ENCODE results near the gene LYST.

The LYST gene

DNA sequence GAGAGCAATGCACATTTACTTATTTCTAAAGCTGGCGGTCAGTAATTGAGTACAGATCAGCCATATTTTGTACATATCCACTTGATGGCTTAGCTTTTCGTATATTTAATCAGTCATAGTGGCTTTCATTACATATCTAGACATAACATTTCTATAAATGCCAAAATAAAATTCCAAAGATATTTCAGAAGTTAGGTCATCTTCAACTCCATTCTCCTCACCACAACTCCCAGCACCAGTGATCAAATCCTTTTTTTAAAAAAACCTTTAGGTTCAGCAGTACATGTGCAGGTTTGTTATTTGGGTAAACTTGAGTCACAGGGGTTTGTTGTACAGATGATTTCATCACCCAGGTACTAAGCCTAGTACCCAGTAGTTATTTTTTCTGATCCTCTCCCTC, 163.2 kb downstream of the LYST start:
- DNase-seq = no peak

DNA sequence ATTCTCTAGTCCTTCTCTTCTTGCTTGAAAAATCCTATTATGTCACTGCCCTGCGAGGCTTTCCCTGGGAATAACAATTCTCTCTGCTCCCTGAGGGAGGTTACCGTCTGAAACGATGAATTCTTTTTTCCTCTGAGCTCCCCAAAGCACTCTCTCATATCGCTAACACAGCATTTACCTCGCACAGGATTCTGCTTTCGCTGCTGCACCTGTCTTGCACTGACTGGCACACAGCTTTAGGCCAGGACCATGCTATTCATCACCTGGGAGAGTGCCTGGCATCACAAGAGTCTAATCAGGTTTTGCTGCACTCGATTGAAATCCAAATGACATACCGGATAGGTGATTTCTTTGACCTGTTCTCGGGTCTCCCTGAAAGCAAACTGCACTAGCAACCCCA, 164.3 kb downstream of the LYST start:
- DNase-seq = no peak

DNA sequence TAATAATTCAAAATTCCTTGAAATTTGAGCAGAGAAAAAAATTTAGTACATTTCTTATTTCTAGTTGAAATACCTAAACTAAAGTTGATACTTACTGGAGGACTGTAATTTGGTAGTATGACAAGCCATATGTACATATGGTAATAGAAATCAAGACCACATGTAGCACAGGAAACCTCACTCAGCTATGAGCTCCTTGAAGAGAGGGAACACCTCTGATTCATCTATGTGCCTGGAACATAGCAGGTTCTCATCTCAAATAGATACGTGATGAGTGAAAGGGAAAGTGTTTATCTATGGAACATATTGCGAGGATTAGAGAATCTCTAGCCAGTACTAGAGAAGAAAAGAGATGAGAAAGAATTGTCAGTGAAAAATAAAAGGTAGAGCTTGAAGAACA, 169.2 kb downstream of the LYST start:
- DNase-seq = no peak

DNA sequence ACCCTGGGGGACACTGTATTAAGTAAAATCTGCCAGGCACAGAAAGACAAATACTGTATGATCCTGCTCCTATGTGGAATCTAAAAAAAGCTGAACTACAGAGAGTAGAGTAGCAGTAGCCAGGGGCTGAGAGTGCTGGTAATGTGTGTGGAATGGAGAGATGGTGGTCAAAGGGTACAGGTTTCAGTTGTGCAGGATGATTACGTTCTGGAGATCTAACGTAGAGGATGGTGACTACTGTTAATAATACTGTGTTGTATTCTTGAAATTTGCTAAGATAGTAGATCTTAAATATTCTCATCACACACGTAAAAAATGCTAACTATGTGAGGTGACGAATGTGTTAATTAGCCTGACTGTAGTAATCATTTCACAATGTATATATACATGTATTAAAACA, 177.3 kb downstream of the LYST start:
- no peak for DNase-seq

DNA sequence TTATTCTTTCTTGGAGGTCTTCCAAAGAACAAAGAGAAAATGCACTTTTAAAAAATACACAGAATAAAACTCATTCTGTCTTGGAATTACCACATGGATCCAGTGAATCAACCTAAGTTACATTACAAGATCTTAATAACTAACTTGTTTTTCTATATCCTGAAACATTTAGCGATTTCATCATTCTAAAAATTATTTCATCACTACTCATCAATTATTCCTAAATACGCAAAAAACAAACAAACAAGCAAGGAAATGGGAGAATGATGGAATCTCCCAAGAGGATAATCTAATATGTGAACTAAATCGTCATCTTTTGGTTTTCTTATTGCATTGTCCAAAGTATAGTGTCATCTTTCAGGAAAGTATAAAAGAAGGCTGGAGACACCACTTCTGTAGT, 178.6 kb downstream of the LYST start:
- no peak for DNase-seq

DNA sequence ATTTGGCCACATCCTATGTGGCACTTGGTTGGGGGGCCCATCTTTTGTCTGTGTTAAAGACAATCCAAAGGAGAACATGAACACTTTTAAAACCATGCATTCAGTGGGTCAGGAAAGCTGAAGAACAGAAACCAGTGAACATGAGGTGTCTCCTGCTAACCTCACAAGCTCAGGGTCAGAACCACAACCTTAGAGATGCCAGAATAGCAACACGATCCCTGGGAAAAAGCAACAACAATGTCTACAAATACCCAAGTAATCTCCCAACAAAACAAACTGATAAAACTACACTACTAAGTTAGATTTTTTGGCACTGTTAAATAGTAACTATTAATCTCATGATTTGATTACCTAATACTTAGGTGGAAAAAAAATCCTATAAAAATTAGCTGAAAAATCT, 183.1 kb downstream of the LYST start:
- no peak for DNase-seq

DNA sequence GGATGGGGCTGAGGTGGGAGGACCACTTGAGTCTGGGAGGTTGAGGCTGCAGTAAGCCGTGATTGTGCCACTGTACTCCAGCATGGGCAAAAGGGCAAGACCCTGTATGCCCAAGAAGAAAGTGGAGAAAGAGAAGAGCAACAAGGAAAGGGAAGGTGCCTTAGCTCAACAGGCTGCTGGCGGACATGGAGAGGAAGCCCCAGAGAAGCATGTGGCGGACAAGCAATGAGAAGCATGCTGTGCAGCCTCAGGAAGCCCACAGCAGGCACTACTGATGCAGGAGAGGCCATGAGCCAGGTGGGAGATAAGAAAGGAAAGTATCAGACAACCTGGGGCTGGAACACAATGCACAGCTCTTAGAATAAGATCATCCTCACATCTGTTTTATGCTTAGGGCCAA, 184.5 kb downstream of the LYST start:
- DNase-seq = no peak

DNA sequence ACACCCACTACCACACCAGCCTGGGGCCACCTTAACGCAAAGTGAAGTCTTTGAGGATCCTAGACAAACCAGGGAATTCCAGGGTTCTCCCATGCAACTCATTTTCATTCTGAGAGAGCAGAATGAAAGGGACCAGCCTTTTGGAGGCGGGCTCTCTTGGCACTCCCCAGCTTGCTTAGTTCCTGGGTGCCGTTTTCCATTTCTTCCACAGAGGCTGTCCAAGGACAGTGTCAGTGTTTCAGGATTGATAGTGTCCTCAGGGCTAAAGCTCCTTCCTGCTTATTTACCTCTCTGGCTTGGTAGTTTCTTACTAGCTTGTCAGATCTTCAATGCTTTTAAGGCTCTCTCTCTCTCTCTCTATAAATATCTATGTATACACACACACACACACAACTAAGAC, 187.1 kb downstream of the LYST start:
- no peak for DNase-seq

DNA sequence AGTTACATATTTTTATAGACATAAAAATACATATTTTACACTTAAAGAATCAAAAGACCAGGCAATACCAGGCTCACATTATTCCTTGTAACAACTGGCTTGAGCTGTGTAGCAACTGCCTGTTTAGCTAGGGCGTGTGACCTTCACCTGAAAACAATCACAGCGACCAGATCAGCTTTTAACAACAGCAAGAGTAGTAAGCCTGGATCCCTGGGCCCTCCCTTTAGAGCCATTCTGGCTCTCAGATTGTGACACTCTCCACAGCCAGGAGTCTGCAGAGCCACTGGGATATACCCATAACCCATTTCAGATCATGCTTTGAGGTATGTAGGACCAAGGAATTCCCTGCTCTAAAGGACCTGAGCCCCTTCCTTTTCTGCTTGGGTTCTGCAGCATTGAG, 187.7 kb downstream of the LYST start:
- DNase-seq = no peak

DNA sequence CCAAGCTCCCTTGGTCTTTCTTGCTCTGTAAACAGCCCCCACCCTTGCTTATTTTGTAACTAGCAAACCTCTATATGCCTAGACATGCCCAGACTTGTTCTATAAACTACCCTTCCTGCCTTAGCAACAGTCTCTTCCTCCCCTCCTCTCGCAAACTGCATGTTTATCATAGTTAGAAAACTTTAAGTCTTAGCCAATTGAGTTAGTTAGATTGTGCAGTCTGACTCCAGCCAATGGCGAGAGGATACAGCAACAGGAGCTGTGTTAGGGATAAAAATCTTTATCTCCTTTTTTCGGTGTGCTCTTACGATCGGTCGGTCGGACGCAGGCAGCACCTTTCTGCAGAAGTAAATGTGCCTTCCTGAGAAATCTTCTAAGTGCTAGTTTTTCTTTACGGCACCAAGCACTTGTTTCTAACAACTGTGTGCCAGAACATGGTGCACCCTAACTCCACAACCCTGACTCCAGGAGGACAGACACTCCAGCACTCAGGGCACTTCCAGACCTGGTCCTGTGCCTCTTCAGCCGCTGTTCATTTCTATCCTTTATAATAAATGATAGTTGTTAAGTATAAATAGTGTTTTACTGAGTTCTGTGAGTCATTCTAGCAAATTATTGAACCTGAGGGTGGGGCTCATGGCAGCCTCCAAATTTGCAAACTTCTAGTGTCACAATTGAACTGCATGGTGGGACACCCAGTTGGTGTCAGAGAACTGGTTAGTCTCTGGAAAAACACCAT, 191.4 kb downstream of the LYST start:
- no peak for DNase-seq

DNA sequence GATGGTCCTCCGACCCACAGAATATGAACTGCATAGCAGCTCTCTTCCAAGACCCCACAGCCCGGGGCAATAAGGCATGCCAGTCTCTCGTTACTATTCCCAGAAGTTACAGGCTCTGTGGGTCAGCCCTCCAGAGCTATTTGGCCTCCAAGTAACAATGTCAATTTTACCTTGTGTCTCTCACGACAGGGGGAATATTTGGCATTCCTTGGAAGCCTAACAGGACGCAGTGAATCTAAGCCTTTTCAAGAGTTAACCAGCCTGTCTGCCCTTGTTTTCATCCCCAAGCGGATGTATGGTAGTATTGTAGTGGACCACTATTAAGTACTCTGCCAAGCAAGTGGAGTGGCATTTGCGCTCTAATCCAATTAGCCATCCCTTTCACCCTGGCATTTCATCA, 192.7 kb downstream of the LYST start:
- no peak for DNase-seq

DNA sequence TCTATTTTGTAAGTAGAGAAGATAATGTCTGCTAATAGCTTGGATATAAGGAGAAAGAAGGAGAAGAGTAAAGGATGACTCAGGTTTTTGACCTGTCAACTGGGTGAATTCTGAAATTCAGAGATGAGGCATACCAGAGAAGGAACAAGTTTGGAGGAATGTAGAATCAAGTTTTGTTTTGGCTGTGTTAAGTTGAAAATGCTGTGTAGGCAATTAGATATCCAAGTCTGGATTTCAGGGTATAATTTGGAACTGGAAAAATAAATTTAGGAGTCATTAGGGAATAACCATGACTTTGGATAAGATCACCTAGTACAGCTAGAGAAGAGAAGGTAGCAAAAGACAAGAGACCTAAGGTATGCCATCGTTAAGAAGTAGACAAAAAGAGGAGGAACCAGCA, 194.7 kb downstream of the LYST start:
- no peak for DNase-seq

DNA sequence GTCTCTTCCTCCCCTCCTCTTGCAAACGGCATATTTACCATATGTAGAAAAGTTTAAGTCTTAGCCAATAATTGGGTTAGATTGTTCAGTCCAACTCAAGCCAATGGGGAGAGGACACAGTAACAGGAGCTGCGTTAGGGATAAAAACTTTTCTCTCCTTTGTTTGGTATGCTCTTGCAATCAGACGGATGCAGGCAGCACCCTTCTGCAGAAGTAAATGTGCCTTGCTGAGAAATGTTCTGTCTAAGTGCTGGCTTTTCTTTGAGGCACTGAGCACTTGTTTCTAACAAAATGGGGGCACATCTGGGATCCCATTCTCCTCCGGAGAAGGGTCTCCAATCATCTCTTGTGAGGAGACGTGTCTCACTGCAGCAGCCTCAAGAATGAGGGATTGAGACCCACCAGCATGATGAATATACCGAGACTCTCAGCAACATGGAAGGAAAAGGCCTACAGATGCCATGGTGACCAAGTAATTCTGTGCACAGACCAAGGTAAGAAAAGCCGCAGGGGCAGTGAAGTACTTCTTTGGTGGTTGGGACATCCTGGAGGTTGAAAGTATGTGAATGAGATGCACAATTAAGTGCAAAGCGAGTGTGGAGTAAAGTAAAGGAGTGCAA, 196.4 kb downstream of the LYST start:
- DNase-seq = no peak

DNA sequence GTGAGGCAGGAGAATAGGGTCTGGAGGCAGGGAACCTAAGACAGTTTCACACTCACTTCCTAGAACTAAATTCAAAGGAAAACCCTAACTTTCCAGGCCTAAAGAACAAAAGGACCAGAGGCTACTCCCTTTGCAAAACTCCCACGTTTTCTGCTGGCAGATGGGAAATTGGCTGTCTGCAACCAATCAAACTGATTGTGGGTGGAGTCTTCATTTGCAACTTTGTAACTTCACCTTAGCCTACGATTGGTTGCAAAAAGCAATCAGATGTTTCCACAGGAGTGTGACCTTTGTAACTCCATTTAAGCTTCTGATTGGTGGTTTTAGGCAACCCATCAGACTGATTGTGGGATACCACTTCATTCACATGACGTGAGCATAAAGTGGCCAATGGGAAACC, 197.4 kb downstream of the LYST start:
- DNase-seq = no peak

DNA sequence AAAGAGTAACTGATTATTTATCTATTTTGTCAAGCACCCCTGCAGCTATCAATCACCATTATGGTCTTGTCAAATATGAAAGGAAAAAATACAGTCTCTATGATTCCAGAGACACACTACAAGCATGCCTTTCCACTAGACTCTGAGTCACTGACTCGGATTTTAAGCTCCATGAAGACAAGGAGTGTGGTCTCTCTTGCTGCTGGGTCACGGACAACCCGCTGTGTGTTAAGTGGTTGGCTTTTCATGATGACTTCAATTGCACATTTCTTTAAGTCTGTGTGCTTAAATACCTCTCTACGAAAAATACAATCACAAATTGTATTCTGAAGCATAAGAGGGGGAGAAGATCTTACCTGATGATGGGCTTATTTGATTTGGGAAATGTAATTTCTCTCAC, 203.1 kb downstream of the LYST start:
- DNase-seq = no peak

DNA sequence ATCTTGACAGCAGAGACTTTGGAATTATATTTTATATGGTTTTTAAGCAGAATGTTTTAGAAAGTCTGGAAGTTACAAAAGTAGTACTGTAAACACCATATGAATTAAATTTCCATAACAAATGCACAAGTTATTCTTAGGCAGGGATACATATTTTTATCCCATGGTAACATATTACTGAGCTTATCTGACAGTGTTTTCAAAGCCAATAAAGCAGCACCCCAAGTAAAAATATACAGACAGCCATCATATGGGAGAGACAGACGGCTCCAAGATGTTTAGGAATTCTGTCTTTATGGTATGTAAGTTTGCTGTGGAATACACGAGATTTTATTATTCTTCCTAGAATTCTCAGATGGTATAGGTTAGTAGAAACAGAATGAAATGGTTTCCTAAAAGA, 205.1 kb downstream of the LYST start:
- no peak for DNase-seq

DNA sequence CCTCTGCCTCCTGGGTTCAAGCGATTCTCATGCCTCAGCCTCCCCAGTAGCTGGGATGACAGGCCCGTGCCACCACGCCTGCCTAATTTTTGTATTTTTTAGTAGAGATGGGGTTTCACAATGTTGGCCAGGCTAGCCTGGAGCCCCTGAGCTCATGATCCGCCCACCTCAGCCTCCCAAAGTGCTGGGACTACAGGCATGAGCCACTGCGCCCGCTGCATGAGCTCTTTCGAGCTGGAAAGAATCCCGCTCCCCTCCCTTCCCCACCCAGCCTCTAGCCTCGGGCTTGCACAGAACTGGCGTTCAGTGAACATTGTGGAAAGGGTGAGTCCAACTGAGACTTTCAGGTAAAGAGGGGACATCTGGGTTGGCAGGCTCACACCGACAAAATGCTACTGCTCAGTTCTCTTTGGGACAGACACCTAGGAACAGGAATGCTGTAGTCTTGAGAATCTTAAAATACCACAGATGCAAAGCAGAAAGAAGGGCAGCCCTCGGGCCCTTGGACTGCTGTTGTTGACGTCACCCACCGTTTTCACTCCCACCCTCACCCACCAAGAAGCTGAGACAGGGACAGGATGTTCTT, 207.4 kb downstream of the LYST start:
- no peak for DNase-seq

DNA sequence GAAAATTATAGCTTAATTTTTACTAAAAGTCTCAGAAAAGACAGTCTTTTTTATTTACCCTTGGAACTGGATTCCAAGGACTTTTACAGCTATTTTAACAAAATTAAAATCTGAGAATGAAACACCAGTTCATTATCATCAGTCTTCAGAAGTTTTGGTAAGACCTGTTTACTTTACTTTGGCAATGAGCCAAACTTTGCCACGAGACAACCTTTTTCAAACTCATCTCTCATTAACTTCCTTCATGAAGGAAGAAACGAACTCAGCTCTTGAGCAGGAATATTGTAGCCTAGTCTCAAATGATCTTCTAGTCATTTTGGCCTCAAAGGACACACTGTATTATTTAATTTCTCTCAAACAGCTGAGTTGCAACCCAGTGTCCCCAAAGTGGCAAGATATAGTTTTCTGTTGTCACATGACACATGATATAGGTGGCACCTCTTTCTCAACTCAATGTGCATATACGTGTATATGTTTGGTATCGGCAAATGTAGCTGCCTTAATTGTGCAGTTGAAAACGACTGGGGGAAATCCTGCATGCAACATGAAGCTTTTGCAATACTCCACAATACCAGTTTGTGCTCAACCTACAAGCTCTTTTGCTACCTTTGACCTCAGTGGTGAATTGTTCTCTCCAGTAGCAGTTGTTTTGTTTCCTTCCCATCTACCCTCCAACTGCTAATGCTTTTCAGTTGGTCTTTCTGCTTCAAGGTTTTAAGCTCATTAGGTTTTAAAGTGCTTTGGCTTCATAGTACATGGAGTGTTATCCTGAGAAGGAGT, 208.8 kb downstream of the LYST start:
- no peak for DNase-seq

DNA sequence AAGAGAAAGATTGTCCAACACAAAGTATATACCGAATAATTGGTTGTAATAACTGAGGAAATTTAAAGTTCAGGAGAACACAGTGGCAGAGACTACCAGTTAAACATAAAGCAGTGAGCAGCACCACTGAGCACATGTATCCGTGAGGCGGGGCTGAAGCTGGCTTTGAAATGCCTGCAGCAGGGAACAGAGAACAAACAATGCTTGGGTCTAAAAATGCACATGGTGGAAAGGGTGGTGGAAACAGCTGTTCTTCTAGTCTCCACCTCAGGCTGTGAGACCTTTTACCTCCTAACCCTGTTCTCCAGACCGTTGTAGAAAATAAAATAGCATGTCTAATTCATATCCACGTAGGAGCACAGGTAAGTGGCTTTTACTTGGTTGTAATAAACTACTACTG, 209.4 kb downstream of the LYST start:
- no peak for DNase-seq

DNA sequence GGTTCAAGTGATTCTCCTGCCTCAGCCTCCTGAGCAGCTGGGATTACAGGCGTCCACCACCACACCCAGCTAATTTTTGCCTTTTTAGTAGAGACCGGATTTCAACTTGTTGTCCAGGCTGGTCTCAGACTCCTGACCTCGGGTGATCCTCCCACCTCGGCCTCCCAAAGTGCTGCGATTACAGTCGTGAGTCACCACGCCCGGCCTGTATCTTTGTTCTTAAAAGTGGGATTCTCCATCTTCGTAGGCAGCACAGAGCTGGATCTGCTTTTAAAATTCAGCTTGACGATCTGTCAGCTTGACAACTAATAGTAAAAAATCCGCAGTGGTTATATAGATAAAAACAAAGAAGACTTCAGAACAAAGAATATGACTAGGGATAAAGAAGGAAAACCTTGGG, 214.3 kb downstream of the LYST start:
- no peak for DNase-seq

DNA sequence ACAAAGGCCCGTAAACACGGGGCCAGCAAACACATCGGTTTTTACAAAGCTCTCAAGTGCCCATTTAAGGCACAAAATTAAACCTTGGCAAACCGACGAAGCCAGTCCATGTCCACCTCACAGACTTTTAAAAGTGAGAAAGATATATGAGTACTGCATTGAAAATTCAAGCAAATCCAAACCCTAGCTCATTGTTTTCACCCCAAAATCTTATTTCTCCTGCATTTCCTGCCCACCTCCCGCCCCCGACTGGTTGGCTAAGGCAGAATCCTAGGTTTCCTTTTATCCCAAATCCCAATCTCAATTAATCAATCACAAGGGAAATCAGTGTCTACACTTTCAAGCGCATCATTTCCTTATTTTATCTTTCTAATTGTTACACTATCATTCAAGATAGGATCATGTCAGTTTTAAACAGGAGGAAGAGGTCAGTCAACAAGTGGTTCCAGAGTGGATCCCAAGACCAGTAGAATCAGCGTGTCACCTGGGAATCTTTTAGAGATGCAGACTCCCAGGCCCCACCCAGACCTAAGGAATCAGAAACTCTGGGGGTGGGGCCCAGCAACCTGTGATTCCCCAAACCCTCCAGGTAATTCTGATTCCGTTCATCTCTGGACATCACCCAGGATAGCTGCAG, 215.4 kb downstream of the LYST start:
- DNase-seq = no peak

DNA sequence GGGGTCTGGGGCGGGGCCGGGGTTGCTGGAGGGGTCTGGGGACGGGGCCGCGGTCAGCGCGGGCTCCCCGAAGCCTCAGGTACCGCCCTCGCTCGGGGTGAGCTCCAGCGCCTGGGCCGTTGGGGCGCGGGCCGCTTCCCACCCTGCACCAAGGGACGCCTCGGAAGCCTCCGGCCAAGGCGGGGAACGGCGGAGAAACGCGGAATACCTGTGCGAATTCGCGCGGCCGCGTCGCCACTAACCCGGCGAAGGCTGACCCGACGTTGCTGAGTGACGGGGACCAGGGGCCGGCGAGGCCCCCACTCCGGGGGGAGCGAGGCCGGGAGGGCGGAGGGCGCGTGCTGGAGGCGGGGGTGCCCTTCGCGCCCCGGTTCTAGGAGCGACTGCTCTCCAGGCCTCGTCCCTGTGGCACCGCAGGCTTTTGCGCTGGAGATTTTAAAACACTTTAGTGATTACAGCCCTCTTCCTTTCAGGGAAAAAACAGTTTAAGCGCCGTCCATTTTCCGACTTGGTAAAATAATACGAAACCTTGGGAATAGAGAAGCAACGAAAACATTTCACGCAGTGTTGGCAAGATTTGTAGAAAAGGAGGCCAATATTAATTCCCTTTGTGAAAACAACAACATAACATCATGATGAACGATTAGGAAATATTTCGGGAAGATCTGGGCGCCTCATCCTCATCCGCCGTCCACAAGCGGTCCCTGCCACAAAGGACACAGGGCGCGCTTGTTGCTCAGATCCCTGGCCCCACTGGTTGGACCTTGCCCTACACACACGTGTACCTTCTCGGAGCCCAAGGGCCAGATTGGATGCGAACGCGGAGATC, 216.2 kb downstream of the LYST start:
- no peak for DNase-seq

All from AML-193 (cell line).